Esophagus squamous epithelium (tissue), 5 donors: ENCODE results near the gene SYTL1. TPM values are rescaled to one million over a fixed set of nuclear protein-coding genes. Genes with fewer than 3 reads are reported as not detected.

Experiments
- DNase-seq: peaks from one replicate; lab custom pipeline; 2025; lab: John Stamatoyannopoulos, UW
- H3K27ac ChIP-seq, 4 donors: fragments of 200-600 bp; sonication (generic); one replicate each; pipeline ENCODE4 v1.5.1; 2016 to 2019; ENCODE audit warnings: mild to moderate bottlenecking in 1 of 4
- H3K27me3 ChIP-seq, 4 donors: fragments of 200-600 bp; sonication (generic); 1 replicate in 3 of 4; 2 replicates in 1 of 4; pipeline versions ENCODE4 v1.5.1 to v1.6.0; 2017 to 2021; ENCODE audit warnings: antibody characterized with exemption in 1 of 4
- H3K36me3 ChIP-seq, 3 donors: fragments of 200-600 bp; sonication (generic); one replicate each; pipeline ENCODE4 v1.5.1; 2016 to 2019
- H3K4me1 ChIP-seq, 3 donors: fragments of 200-600 bp; sonication (generic); one replicate each; pipeline ENCODE4 v1.5.1; 2017 to 2019
- H3K4me3 ChIP-seq, 4 donors: fragments of 200-600 bp; sonication (generic); 1 replicate in 3 of 4; 2 replicates in 1 of 4; pipeline ENCODE4 v1.5.1; 2016 to 2019; ENCODE audit warnings: mild to moderate bottlenecking in 2 of 4, moderate library complexity in 1 of 4
- H3K9me3 ChIP-seq, 3 donors: fragments of 200-600 bp; sonication (generic); one replicate each; pipeline ENCODE4 v1.5.1; 2016 to 2019
- POLR2A ChIP-seq, 4 donors: fragments of 450-650 bp; IDR thresholded peaks; one replicate each; pipeline ENCODE4 v1.6.1; 2017; ENCODE audit warnings: antibody characterized with exemption in 4 of 4, mild to moderate bottlenecking in 4 of 4, moderate library complexity in 3 of 4
- WGBS, 2 donors: methylation state at CpG; one replicate each; pipeline ENCODE4 v1.1.5; 2018; 5-methylcytosine and 5-hydroxymethylcytosine counted together
- intact Hi-C: fragments of 100-400 bp; cut with DNase I; formaldehyde crosslinking; loops from one replicate; pipeline ENCODE4 v1.15.0; 2022
- total RNA-seq, 4 donors: library from RNA; depleted of rRNA; stranded (reverse); fragments of >200 nt; gene quantifications; one replicate each; pipeline ENCODE4 v1.1.0, GENCODE V29; 2016
- TF ChIP-seq, protein P1 (sequence below), 6 experiments: fragments of 450-650 bp in 4 of 6; fragments of 200-600 bp in 2 of 6; sonication (generic) in 2 of 6; IDR thresholded peaks; one replicate each; pipeline ENCODE4 v1.5.1; 2016 to 2019; ENCODE audit warnings: antibody characterized with exemption in 6 of 6, mild to moderate bottlenecking in 4 of 6, moderate library complexity in 4 of 6
- donor health status: DM: yes; HTN: yes; CAD: no.

Gene SYTL1
- total RNA-seq, 4 donors from 2014 or later = 74.7 to 182 (median 125) TPM

GRCh38 chr1:27301582-27302199 is 40.1 kb upstream of the SYTL1 start:
- no peak overlapping the region for H3K4me3 ChIP-seq
- H3K36me3 ChIP-seq = peaks cover 15 to 98% (median 18%) of the 10 kb centered on the region in 3 donors
- 64 to 79% methylated on average over 3 to 7 of the region's 10 CpGs for WGBS, 2 donors
- H3K4me1 ChIP-seq = peaks cover 23 to 55% (median 35%) of the 10 kb centered on the region in 3 donors
- intact Hi-C loops = loop anchor here (5.0 kb wide), 2 partner anchors 91 to 306 kb away; partner anchors contain the start of gene GPR3
- H3K27me3 ChIP-seq = no peaks in the 10 kb centered on the region
- H3K27ac ChIP-seq = peak overlapping the region in 3 of 4 donors; percentile 87 to 94 (median 92)
- no peak for DNase-seq
- no peaks in the 10 kb centered on the region for H3K9me3 ChIP-seq
- no peak for TF ChIP-seq POLR2A (IDR thresholded peaks at IDR 0.05)
- TF ChIP-seq, protein P1, sequence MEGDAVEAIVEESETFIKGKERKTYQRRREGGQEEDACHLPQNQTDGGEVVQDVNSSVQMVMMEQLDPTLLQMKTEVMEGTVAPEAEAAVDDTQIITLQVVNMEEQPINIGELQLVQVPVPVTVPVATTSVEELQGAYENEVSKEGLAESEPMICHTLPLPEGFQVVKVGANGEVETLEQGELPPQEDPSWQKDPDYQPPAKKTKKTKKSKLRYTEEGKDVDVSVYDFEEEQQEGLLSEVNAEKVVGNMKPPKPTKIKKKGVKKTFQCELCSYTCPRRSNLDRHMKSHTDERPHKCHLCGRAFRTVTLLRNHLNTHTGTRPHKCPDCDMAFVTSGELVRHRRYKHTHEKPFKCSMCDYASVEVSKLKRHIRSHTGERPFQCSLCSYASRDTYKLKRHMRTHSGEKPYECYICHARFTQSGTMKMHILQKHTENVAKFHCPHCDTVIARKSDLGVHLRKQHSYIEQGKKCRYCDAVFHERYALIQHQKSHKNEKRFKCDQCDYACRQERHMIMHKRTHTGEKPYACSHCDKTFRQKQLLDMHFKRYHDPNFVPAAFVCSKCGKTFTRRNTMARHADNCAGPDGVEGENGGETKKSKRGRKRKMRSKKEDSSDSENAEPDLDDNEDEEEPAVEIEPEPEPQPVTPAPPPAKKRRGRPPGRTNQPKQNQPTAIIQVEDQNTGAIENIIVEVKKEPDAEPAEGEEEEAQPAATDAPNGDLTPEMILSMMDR (IDR thresholded peaks at IDR 0.05) = no peak

DNA sequence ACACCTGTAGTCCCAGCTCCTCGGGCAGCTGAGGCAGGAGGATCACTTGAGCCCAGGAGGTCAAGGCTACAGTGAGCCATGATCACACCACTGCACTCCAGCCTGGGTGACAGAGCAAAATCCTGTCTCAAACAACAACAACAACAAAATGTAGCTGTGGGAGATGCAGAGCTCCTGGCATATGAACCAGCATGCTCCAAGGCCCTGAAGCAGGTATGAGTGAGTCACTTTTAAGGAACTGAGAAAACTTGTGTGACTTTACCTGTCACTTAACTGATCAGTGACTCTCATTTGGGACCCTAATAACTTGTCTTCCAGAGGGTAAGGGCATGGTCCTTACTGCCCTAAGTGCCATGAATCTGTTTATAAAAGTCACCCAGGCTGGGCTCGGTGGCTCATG is 39.2 kb upstream of the SYTL1 start:
- WGBS, 2 donors = 90% methylated on average over 1 to 2 of the region's 2 CpGs
- H3K4me1 ChIP-seq = peaks cover 23 to 46% (median 31%) of the 10 kb centered on the region in 3 donors
- DNase-seq = no peak
- intact Hi-C loops = loop anchor here (5.0 kb wide), 2 partner anchors 90 to 305 kb away; partner anchors contain the start of gene GPR3
- H3K4me3 ChIP-seq = no peak overlapping the region
- H3K27ac ChIP-seq = no peak overlapping the region
- no peaks in the 10 kb centered on the region for H3K27me3 ChIP-seq
- H3K36me3 ChIP-seq = peaks cover 15 to 98% (median 22%) of the 10 kb centered on the region in 3 donors
- TF ChIP-seq, protein P1 (IDR thresholded peaks at IDR 0.05) = no peak
- no peak for TF ChIP-seq POLR2A (IDR thresholded peaks at IDR 0.05)
- no peaks in the 10 kb centered on the region for H3K9me3 ChIP-seq

DNA sequence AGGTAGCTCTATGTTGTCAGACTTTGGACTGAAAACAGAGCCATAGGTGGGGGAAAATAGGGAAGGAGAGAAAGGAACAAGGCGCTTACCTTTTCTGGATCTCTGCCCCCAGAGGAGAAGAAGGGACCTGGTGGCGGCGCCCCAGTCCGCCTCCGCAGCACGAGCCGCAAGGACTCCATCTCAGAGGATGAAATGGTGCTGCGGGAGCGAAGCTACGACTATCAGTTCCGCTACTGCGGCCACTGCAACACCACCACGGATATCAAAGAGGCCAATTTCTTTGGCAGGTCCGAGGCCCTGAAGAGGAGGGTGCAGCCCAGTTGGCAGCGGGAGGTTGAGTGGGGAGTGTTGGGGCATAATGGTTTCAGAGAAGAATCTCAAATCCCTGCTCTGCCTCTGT is 38.3 kb upstream of the SYTL1 start:
- H3K36me3 ChIP-seq = peaks cover 9 to 90% (median 14%) of the 10 kb centered on the region in 3 donors
- DNase-seq = no peak
- intact Hi-C loops = loop anchor here (5.0 kb wide), 2 partner anchors 89 to 304 kb away; partner anchors contain the start of gene GPR3

DNA sequence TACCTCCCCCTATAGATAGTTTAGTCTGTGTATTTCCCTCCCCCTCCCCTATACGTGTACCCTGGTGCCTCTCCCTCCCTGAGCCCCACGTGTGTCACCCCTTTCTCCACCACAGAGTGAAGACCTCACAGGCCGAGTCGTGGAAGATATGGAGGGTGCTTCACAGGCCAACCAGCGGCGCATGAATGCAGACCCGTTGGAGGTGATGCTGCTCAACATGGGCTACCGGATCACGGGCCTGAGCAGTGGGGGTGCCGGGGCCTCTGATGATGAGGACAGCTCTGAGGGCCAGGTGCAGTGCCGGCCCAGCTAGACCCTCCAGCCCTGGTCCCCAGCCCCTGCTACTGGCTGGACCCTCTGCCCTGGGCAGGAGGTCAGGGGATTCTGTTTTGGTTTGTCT is 35.8 kb upstream of the SYTL1 start:
- Histone ChIP-seq H3K4me1 (peaks cover 0 to 11% (median 3%) of the 10 kb centered on the region in 3 donors), H3K27ac (no peak overlapping the region), H3K27me3 (no peaks in the 10 kb centered on the region), H3K9me3 (no peaks in the 10 kb centered on the region), H3K4me3 (no peak overlapping the region), H3K36me3 (peaks cover 5 to 70% (median 13%) of the 10 kb centered on the region in 3 donors)
- WGBS, 2 donors = 86 to 100% methylated on average over 1 to 10 of the region's 11 CpGs
- intact Hi-C loops = no loop called here
- DNase-seq = no peak
- no peak for TF ChIP-seq POLR2A (IDR thresholded peaks at IDR 0.05)
- TF ChIP-seq, protein P1 (IDR thresholded peaks at IDR 0.05) = no peak

More for the DNA sequence above, 38.3 kb upstream of the SYTL1 start:
- peaks cover 21 to 37% (median 24%) of the 10 kb centered on the region in 3 donors for H3K4me1 ChIP-seq
- WGBS, 2 donors = 85 to 91% methylated on average over 8 to 13 of the region's 15 CpGs
- H3K27me3 ChIP-seq = no peaks in the 10 kb centered on the region
- no peak overlapping the region for H3K27ac ChIP-seq
- no peak overlapping the region for H3K4me3 ChIP-seq
- no peaks in the 10 kb centered on the region for H3K9me3 ChIP-seq
- no peak for TF ChIP-seq POLR2A (IDR thresholded peaks at IDR 0.05)
- TF ChIP-seq, protein P1 (IDR thresholded peaks at IDR 0.05) = no peak
